A673 (cell line): ENCODE data around the gene C1orf115.

ENCODE experiments used
- CTCF ChIP-seq: fragments of 300-800, 200-600 bp; sonication (generic); conservative IDR thresholded peaks from 2 replicates; pipeline ENCODE4 v1.5.1; 2017; ENCODE audit warnings: low read depth, mild to moderate bottlenecking, antibody characterized with exemption, low read length, moderate library complexity, mixed read lengths
- EZH2 ChIP-seq: fragments of 200-600 bp; sonication (generic); IDR thresholded peaks from 2 replicates; pipeline ENCODE4 v1.6.1; 2017; ENCODE audit warnings: borderline replicate concordance, low read depth, mild to moderate bottlenecking, mixed read lengths, antibody characterized with exemption, low read length; ENCODE audit not compliant: poor library complexity, severe bottlenecking

DNA sequence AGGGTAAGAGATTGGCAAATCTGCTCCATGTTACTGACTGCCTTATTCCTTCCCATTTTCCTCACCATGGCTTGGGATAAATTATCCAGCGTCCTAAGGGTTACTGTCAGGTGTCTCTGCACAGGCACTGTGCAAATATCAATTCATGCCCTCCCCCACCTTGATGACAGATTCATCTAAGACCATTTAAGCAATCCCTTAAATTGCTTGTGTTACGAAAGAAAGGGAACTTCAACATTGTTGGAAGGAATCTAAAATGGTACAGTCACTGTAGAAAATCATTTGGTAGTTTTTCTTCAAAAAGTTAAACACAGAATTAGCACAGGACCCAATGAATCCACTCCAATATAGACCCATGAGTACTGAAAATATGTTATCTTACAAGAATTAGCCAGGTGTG is 40.3 kb downstream of the C1orf115 start:
- TF ChIP-seq CTCF (no peak), EZH2 (no peak)
